CD4-positive, CD25-positive, alpha-beta regulatory T cell (primary cell): Measurements from ENCODE around the gene OGDHL. TPM values are rescaled to one million over a fixed set of nuclear protein-coding genes. Genes with fewer than 3 reads are reported as not detected.

Source experiments
- ATAC-seq, 2 donors: fragments of 150-1000 bp; cut with Tn5 transposase; one replicate each; pipeline ENCODE4 v1.10.0; 2021; ENCODE audit warnings: low read depth in 2 of 2, moderate number of reproducible peaks in 2 of 2, moderate library complexity in 1 of 2
- DNase-seq, 3 donors: peaks; one replicate each; pipeline versions ENCODE4 v3.0.0 to v3.0.0-alpha.2; 2012 to 2022; ENCODE audit warnings: mixed read lengths in 1 of 3
- H3K27ac ChIP-seq: one replicate; pipeline ENCODE4 v1.7.0; 2013; ENCODE audit warnings: mild to moderate bottlenecking, low read length; ENCODE audit not compliant: insufficient read depth, poor library complexity, severe bottlenecking
- H3K27me3 ChIP-seq: one replicate; pipeline ENCODE4 v1.7.0; 2013; ENCODE audit warnings: low read length; ENCODE audit not compliant: control insufficient read depth, insufficient read depth
- H3K36me3 ChIP-seq: one replicate; pipeline ENCODE4 v1.7.0; 2013; ENCODE audit warnings: mild to moderate bottlenecking, low read length, moderate library complexity; ENCODE audit not compliant: control insufficient read depth, insufficient read depth
- H3K4me1 ChIP-seq: 2 replicates; pipeline ENCODE4 v1.7.0; 2013; ENCODE audit warnings: mild to moderate bottlenecking, low read length; ENCODE audit not compliant: insufficient read depth, control insufficient read depth, poor library complexity, severe bottlenecking
- H3K4me3 ChIP-seq: one replicate; pipeline ENCODE4 v1.7.0; 2013; ENCODE audit warnings: low read depth, mild to moderate bottlenecking, low read length, moderate library complexity
- H3K9me3 ChIP-seq, 2 experiments: 1 replicate in 1 of 2; 2 replicates in 1 of 2; pipeline ENCODE4 v1.7.0; 2013; ENCODE audit warnings: low read length in 2 of 2, mild to moderate bottlenecking in 1 of 2, moderate library complexity in 1 of 2; ENCODE audit not compliant: control insufficient read depth in 2 of 2
- H3K27ac Mint-ChIP-seq, 3 donors: one replicate each; pipeline ENCODE4 v1.8.0; 2020 to 2022; ENCODE audit warnings: mild to moderate bottlenecking in 3 of 3, mixed read lengths in 3 of 3, moderate library complexity in 2 of 3
- H3K27me3 Mint-ChIP-seq: one replicate; pipeline ENCODE4 v1.8.0; 2022; ENCODE audit warnings: mild to moderate bottlenecking, mixed read lengths
- H3K36me3 Mint-ChIP-seq: one replicate; pipeline ENCODE4 v1.8.0; 2020; ENCODE audit warnings: mixed read lengths
- H3K4me1 Mint-ChIP-seq, 4 donors: one replicate each; pipeline ENCODE4 v1.8.0; 2020 to 2022; ENCODE audit warnings: mixed read lengths in 4 of 4, mild to moderate bottlenecking in 1 of 4
- H3K4me3 Mint-ChIP-seq, 4 donors: one replicate each; pipeline ENCODE4 v1.8.0; 2020 to 2022; ENCODE audit warnings: mild to moderate bottlenecking in 4 of 4, mixed read lengths in 4 of 4, moderate library complexity in 3 of 4
- H3K9me3 Mint-ChIP-seq, 7 donors: one replicate each; pipeline ENCODE4 v1.8.0; 2020 to 2022; ENCODE audit warnings: mixed read lengths in 7 of 7, mild to moderate bottlenecking in 3 of 7, moderate library complexity in 2 of 7
- polyA plus RNA-seq, 4 donors: library from polyadenylated mRNA; unstranded; fragments of 300-500 nt; fragmentation: Illumina TruSeq; gene quantifications; one replicate each; pipeline ENCODE4 v1.2.3, GENCODE V29; 2021
- total RNA-seq: library from RNA; stranded (reverse); gene quantifications from one replicate; pipeline ENCODE4 v1.2.3, GENCODE V29; 2022

OGDHL gene
- total and polyA plus RNA-seq, 5 donors from 2014 or later = not detected

GRCh38 chr10:49688261-49688846 lies 73.8 kb downstream of the OGDHL start:
- Histone ChIP-seq H3K27me3 (peaks cover 31% of the 10 kb centered on the region), H3K4me1 (no peaks in the 10 kb centered on the region), H3K4me3 (no peak overlapping the region), H3K36me3 (no peaks in the 10 kb centered on the region), H3K9me3 (peaks cover 0 to 4% of the 10 kb centered on the region in 2 experiments), H3K27ac (no peak overlapping the region)
- DNase-seq (no peak), ATAC-seq (no peak)
- Mint-ChIP-seq H3K4me3 (no peak overlapping the region), H3K27me3 (peaks cover 52% of the 10 kb centered on the region), H3K27ac (no peak overlapping the region), H3K9me3 (peaks cover 0 to 17% (median 3%) of the 10 kb centered on the region in 7 donors), H3K36me3 (no peaks in the 10 kb centered on the region), H3K4me1 (peaks cover 0 to 2% (median 0%) of the 10 kb centered on the region in 4 donors)

- Histone ChIP-seq H3K4me3 (no peak overlapping the region), H3K27me3 (peaks cover 28% of the 10 kb centered on the region), H3K27ac (no peak overlapping the region), H3K4me1 (no peaks in the 10 kb centered on the region), H3K36me3 (no peaks in the 10 kb centered on the region), H3K9me3 (peaks cover 0 to 4% of the 10 kb centered on the region in 2 experiments)
- Mint-ChIP-seq H3K27me3 (peaks cover 50% of the 10 kb centered on the region), H3K36me3 (no peaks in the 10 kb centered on the region), H3K4me1 (peaks cover 0 to 2% (median 0%) of the 10 kb centered on the region in 4 donors), H3K27ac (no peak overlapping the region), H3K4me3 (no peak overlapping the region), H3K9me3 (peaks cover 0 to 20% (median 8%) of the 10 kb centered on the region in 7 donors)
- no peak for ATAC-seq
- no peak for DNase-seq
These were observed 75.5 kb downstream of the OGDHL start for GRCh38 chr10:49686651-49687050.

Other genes with a start within 250 kb of the OGDHL start
- gene ERCC6, start 223.2 kb downstream of the OGDHL start, total RNA-seq = 59.9 TPM
- 10 to 100 TPM in 3 of 4 donors, 1 to 10 TPM in 1; 8.9 to 15.1 (median 13.4) TPM for gene ERCC6, start 223.2 kb downstream of the OGDHL start, polyA plus RNA-seq
- not detected for gene SLC18A3, start 152.0 kb downstream of the OGDHL start, total RNA-seq
- gene SLC18A3, start 152.0 kb downstream of the OGDHL start, polyA plus RNA-seq = not detected
- not detected for gene CHAT, start 148.3 kb downstream of the OGDHL start, total RNA-seq
- not detected for gene CHAT, start 148.3 kb downstream of the OGDHL start, polyA plus RNA-seq
- not detected for gene C10orf53, start 82.7 kb downstream of the OGDHL start, total RNA-seq
- not detected for gene C10orf53, start 82.7 kb downstream of the OGDHL start, polyA plus RNA-seq
- 30.4 TPM for gene PARG, start 179.7 kb upstream of the OGDHL start, total RNA-seq
- 10 to 100 TPM in 3 of 4 donors, 1 to 10 TPM in 1; 9.7 to 14.7 (median 12.0) TPM for gene PARG, start 179.7 kb upstream of the OGDHL start, polyA plus RNA-seq
- 30.0 TPM for gene TIMM23B, start 179.7 kb upstream of the OGDHL start, total RNA-seq
- 1 to 10 TPM; 8.1 to 9.2 (median 8.4) TPM for gene TIMM23B, start 179.7 kb upstream of the OGDHL start, polyA plus RNA-seq
- gene AGAP6, start 226.1 kb upstream of the OGDHL start, total RNA-seq = 18.9 TPM
- gene AGAP6, start 226.1 kb upstream of the OGDHL start, polyA plus RNA-seq = 1 to 10 TPM in 1 of 4 donors, under 1 TPM in 3; 0.26 to 1.6 (median 0.67) TPM